ENCODE measurements around the gene MRE11.
"Not testable (repeated sequence)": the region's sequence is repeated elsewhere in the genome, so short reads cannot be mapped to it uniquely, and the experiment has no call there.

DNA sequence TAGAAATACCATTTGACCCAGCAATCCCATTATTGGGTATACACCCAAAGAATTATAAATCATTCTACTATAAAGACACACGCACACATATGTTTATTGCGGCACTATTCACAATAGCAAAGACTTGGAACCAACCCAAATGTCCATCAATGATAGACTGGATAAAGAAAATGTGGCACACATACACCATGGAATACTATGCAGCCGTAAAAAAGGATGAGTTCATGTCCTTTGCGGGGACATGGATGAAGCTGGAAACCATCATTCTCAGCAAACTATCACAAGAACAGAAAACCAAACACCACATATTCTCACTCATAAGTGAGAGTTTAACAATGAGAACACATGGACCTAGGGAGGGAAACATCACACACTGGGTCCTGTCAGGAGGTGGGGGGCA, 101.7 kb downstream of the MRE11 start:
- TF ChIP-seq, protein P1, sequence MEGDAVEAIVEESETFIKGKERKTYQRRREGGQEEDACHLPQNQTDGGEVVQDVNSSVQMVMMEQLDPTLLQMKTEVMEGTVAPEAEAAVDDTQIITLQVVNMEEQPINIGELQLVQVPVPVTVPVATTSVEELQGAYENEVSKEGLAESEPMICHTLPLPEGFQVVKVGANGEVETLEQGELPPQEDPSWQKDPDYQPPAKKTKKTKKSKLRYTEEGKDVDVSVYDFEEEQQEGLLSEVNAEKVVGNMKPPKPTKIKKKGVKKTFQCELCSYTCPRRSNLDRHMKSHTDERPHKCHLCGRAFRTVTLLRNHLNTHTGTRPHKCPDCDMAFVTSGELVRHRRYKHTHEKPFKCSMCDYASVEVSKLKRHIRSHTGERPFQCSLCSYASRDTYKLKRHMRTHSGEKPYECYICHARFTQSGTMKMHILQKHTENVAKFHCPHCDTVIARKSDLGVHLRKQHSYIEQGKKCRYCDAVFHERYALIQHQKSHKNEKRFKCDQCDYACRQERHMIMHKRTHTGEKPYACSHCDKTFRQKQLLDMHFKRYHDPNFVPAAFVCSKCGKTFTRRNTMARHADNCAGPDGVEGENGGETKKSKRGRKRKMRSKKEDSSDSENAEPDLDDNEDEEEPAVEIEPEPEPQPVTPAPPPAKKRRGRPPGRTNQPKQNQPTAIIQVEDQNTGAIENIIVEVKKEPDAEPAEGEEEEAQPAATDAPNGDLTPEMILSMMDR (IDR thresholded peaks at IDR 0.05; ENCODE audit: low read depth, low read length, missing input control), result not testable (repeated sequence)
- not testable (repeated sequence) for TF ChIP-seq SP1 (IDR thresholded peaks at IDR 0.05); GABPA (IDR thresholded peaks at IDR 0.05 in 1 of 2, conservative IDR thresholded peaks at IDR 0.05 in 1 of 2); RAD21 (IDR thresholded peaks at IDR 0.05); EGR1 (IDR thresholded peaks at IDR 0.05; ENCODE audit: low read depth in 2 of 2); TAF1 (conservative IDR thresholded peaks at IDR 0.05); REST (IDR thresholded peaks at IDR 0.05); ZBTB33 (IDR thresholded peaks at IDR 0.05); HNF4G (IDR thresholded peaks at IDR 0.05); YY1 (IDR thresholded peaks at IDR 0.05); FOXA1 (IDR thresholded peaks at IDR 0.05); JUND (IDR thresholded peaks at IDR 0.05)
- TF ChIP-seq, protein P2, sequence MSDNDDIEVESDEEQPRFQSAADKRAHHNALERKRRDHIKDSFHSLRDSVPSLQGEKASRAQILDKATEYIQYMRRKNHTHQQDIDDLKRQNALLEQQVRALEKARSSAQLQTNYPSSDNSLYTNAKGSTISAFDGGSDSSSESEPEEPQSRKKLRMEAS (IDR thresholded peaks at IDR 0.05), result not testable (repeated sequence)
- TF ChIP-seq, protein P3, sequence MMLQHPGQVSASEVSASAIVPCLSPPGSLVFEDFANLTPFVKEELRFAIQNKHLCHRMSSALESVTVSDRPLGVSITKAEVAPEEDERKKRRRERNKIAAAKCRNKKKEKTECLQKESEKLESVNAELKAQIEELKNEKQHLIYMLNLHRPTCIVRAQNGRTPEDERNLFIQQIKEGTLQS (IDR thresholded peaks at IDR 0.05), result not testable (repeated sequence)

Measured in liver (tissue), 3 donors.